Measurements from ENCODE around the gene ATP1B3.

Gene ATP1B3

GRCh38 chr3:141955175-141955574 lies 78.7 kb downstream of the ATP1B3 start:
- H3K4me3 ChIP-seq (ENCODE audit: low read length) = no peak overlapping the region
- DNase-seq (ENCODE audit: low read depth) = peak; percentile 48
- TF ChIP-seq CTCF (conservative IDR thresholded peaks at IDR 0.05; ENCODE audit: low read length) = no peak

- no peak overlapping the region for H3K4me3 ChIP-seq (ENCODE audit: low read length)
- no peak for TF ChIP-seq CTCF (conservative IDR thresholded peaks at IDR 0.05; ENCODE audit: low read length)
- peak; percentile 71 for DNase-seq (ENCODE audit: low read depth)
Measured at GRCh38 chr3:141959589-141960554, 83.4 kb downstream of the ATP1B3 start.

GRCh38 chr3:141960731-141961130 lies 84.3 kb downstream of the ATP1B3 start:
- DNase-seq (ENCODE audit: low read depth) = peak; percentile 73
- H3K4me3 ChIP-seq (ENCODE audit: low read length) = no peak overlapping the region
- no peak for TF ChIP-seq CTCF (conservative IDR thresholded peaks at IDR 0.05; ENCODE audit: low read length)

GRCh38 chr3:141963301-141963700 lies 86.9 kb downstream of the ATP1B3 start:
- DNase-seq (ENCODE audit: low read depth) = no peak
- no peak for TF ChIP-seq CTCF (conservative IDR thresholded peaks at IDR 0.05; ENCODE audit: low read length)
- no peak overlapping the region for H3K4me3 ChIP-seq (ENCODE audit: low read length)

GRCh38 chr3:141965471-141965870 lies 89.0 kb downstream of the ATP1B3 start:
- no peak overlapping the region for H3K4me3 ChIP-seq (ENCODE audit: low read length)
- no peak for DNase-seq (ENCODE audit: low read depth)
- no peak for TF ChIP-seq CTCF (conservative IDR thresholded peaks at IDR 0.05; ENCODE audit: low read length)

GRCh38 chr3:141969711-141970110 lies 93.3 kb downstream of the ATP1B3 start:
- no peak overlapping the region for H3K4me3 ChIP-seq (ENCODE audit: low read length)
- no peak for TF ChIP-seq CTCF (conservative IDR thresholded peaks at IDR 0.05; ENCODE audit: low read length)
- DNase-seq (ENCODE audit: low read depth) = no peak

GRCh38 chr3:141971571-141971970 lies 95.1 kb downstream of the ATP1B3 start:
- no peak overlapping the region for H3K4me3 ChIP-seq (ENCODE audit: low read length)
- no peak for TF ChIP-seq CTCF (conservative IDR thresholded peaks at IDR 0.05; ENCODE audit: low read length)
- no peak for DNase-seq (ENCODE audit: low read depth)

Data from AG10803 (cell line).